HEK293 (cell line): ENCODE data around the gene CDH23.

Experiments used
- CTCF ChIA-PET: fragments of 350-600 bp; formaldehyde crosslinking; extraction: SDS; loops from one replicate; lab custom pipeline; 2021; ENCODE audit warnings: antibody characterized with exemption; lab: Yijun Ruan, JAX
- POLR2A ChIA-PET: fragments of 300-600 bp; formaldehyde crosslinking; extraction: SDS; loops from one replicate; lab custom pipeline; 2020; ENCODE audit warnings: antibody characterized with exemption, inconsistent platforms; lab: Yijun Ruan, JAX
- H3K27ac ChIP-seq: fragments of 200-500 bp; sonication (Bioruptor generic); 2 replicates; pipeline ENCODE4 v1.5.1; 2014; ENCODE audit warnings: low read depth, low read length, control low read depth, inconsistent platforms; ENCODE audit errors: extremely low read depth
- H3K36me3 ChIP-seq, 2 experiments: fragments of 200-500 bp in 1 of 2; sonication (Bioruptor generic) in 1 of 2; 1 replicate in 1 of 2; 2 replicates in 1 of 2; pipeline ENCODE4 v1.5.1; 2014 to 2017; ENCODE audit warnings: inconsistent platforms in 2 of 2, low read length in 2 of 2; ENCODE audit not compliant: control insufficient read depth in 2 of 2, insufficient read depth in 1 of 2
- H3K4me1 ChIP-seq: fragments of 200-500 bp; sonication (Bioruptor generic); 2 replicates; pipeline ENCODE4 v1.5.1; 2014; ENCODE audit warnings: mild to moderate bottlenecking, low read length, inconsistent platforms; ENCODE audit not compliant: control insufficient read depth, insufficient read depth
- H3K4me3 ChIP-seq: 2 replicates; pipeline ENCODE4 v1.5.1; 2011; ENCODE audit warnings: low read depth, mild to moderate bottlenecking, control low read depth, low read length, moderate library complexity
- H3K9me3 ChIP-seq: fragments of 200-500 bp; sonication (Bioruptor generic); 2 replicates; pipeline ENCODE4 v1.5.1; 2014; ENCODE audit warnings: low read depth, low read length, inconsistent platforms; ENCODE audit not compliant: control insufficient read depth, insufficient read depth
- EGR2 ChIP-seq: fragments of 450-650 bp; formaldehyde crosslinking; IDR thresholded peaks from 2 replicates; pipeline ENCODE4 v1.5.1; 2016; ENCODE audit warnings: low read depth, missing biosample characterization, missing genetic modification characterization
- GFI1B ChIP-seq: fragments of 450-650 bp; formaldehyde crosslinking; IDR thresholded peaks from 2 replicates; pipeline ENCODE4 v1.5.1; 2016; ENCODE audit warnings: missing biosample characterization, missing genetic modification characterization
- PRDM10 ChIP-seq: fragments of 450-650 bp; formaldehyde crosslinking; IDR thresholded peaks from 2 replicates; pipeline ENCODE4 v1.5.1; 2016; ENCODE audit warnings: missing biosample characterization, missing genetic modification characterization
- YY1 ChIP-seq: fragments of 450-650 bp; formaldehyde crosslinking; IDR thresholded peaks from 2 replicates; pipeline ENCODE4 v1.5.1; 2018; ENCODE audit warnings: missing biosample characterization, missing genetic modification characterization
- ZNF174 ChIP-seq: fragments of 450-650 bp; formaldehyde crosslinking; IDR thresholded peaks from 2 replicates; pipeline ENCODE4 v1.5.0; 2017; ENCODE audit warnings: missing biosample characterization, mild to moderate bottlenecking, missing genetic modification characterization
- ZNF26 ChIP-seq: fragments of 450-650 bp; formaldehyde crosslinking; IDR thresholded peaks from 2 replicates; pipeline ENCODE4 v1.5.1; 2016; ENCODE audit warnings: missing biosample characterization, missing genetic modification characterization
- ZNF280D ChIP-seq: fragments of 450-650 bp; formaldehyde crosslinking; IDR thresholded peaks from 2 replicates; pipeline ENCODE4 v1.5.1; 2016; ENCODE audit warnings: missing biosample characterization, missing genetic modification characterization
- ZNF362 ChIP-seq: fragments of 450-650 bp; formaldehyde crosslinking; IDR thresholded peaks from 2 replicates; pipeline ENCODE4 v1.5.1; 2016; ENCODE audit warnings: missing biosample characterization, missing genetic modification characterization
- ZNF398 ChIP-seq: fragments of 450-650 bp; formaldehyde crosslinking; IDR thresholded peaks from 2 replicates; pipeline ENCODE4 v1.5.1; 2017; ENCODE audit warnings: missing biosample characterization, missing genetic modification characterization

Gene CDH23

GRCh38 chr10:71635867-71636266, 239.1 kb downstream of the CDH23 start:
- Histone ChIP-seq H3K4me3 (no peak overlapping the region), H3K36me3 (no peaks in the 10 kb centered on the region), H3K4me1 (peaks cover 3% of the 10 kb centered on the region; the same call in 1 of the 2 replicates), H3K27ac (no peak overlapping the region), H3K9me3 (no peaks in the 10 kb centered on the region)
- ChIA-PET CTCF (interaction anchor here (0.6 kb wide), 1 partner anchor 28 kb away, joined by 3 read pairs; no protein-coding TSS in a partner anchor), POLR2A (no interaction called here)
- TF ChIP-seq ZNF362 (tag by site-specific recombination) (no peak), YY1 (tag by site-specific recombination) (no peak), ZNF398 (no peak), EGR2 (no peak), ZNF174 (tag by site-specific recombination) (no peak), ZNF280D (tag by site-specific recombination) (no peak), GFI1B (tag by site-specific recombination) (no peak)

- Histone ChIP-seq H3K4me3 (no peak overlapping the region), H3K4me1 (no peaks in the 10 kb centered on the region; the same call in 1 of the 2 replicates), H3K36me3 (no peaks in the 10 kb centered on the region), H3K27ac (no peak overlapping the region), H3K9me3 (no peaks in the 10 kb centered on the region)
- ChIA-PET CTCF (interaction anchor here (0.6 to 4.0 kb wide), 2 partner anchors 27 to 28 kb away, joined by 3 to 17 read pairs; no protein-coding TSS in a partner anchor), POLR2A (no interaction called here)
- TF ChIP-seq PRDM10 (tag by site-specific recombination) (0 out of 2 replicates have a peak, but pooled peaks have one; percentile 30), ZNF26 (tag by site-specific recombination) (no peak)
These were observed 239.9 kb downstream of the CDH23 start for GRCh38 chr10:71636588-71636987.
